PC-3 (cell line): ENCODE results near the gene PAN3. TPM values are rescaled to one million over a fixed set of nuclear protein-coding genes. Genes with fewer than 3 reads are reported as not detected.

ENCODE experiments used
- ATAC-seq: fragments of 200-7000 bp; cut with Tn5 transposase; 2 replicates; pipeline ENCODE4 v1.9.1; 2020; ENCODE audit warnings: mild to moderate bottlenecking, moderate library complexity
- BruUV-seq: library from RNA; stranded (reverse); fragments of 400-500 nt; replicated peaks from 2 replicates; lab custom pipeline; 2021; lab: Mats Ljungman, UMichigan
- CTCF ChIA-PET: fragments of 300-600 bp; sonication (Branson Sonifier 250); formaldehyde crosslinking; loops from one replicate; lab custom pipeline; 2022; ENCODE audit warnings: antibody characterized with exemption; lab: Charles Lee
- POLR2A ChIA-PET: fragments of 300-600 bp; sonication (Branson Sonifier 250); formaldehyde crosslinking; loops from one replicate; lab custom pipeline; 2022; ENCODE audit warnings: antibody characterized with exemption; ENCODE audit not compliant: unreplicated experiment; lab: Charles Lee
- DNase-seq: peaks from one replicate; pipeline ENCODE4 v3.0.0-alpha.2; 2015
- H2AFZ ChIP-seq: fragments of 300-600 bp; sonication (generic); 2 replicates; pipeline ENCODE4 v1.6.0; 2016; ENCODE audit warnings: antibody characterized with exemption, low read length
- H3F3A ChIP-seq: fragments of 300-600 bp; sonication (generic); one replicate; pipeline ENCODE4 v1.6.0; 2017; ENCODE audit warnings: antibody characterized with exemption, low read length, control low read depth, mild to moderate bottlenecking; ENCODE audit not compliant: unreplicated experiment
- H3K27ac ChIP-seq: fragments of 300-600 bp; sonication (generic); 2 replicates; pipeline ENCODE4 v1.5.1; 2016; ENCODE audit warnings: mild to moderate bottlenecking, low read length
- H3K27me3 ChIP-seq: fragments of 300-600 bp; sonication (generic); 2 replicates; pipeline ENCODE4 v1.6.1; 2016; ENCODE audit warnings: low read length, mixed read lengths
- H3K36me3 ChIP-seq: fragments of 300-600 bp; sonication (generic); 2 replicates; pipeline ENCODE4 v1.6.1; 2016; ENCODE audit warnings: low read depth, mixed run types, low read length, mixed read lengths
- H3K4me1 ChIP-seq: fragments of 300-600 bp; sonication (generic); 2 replicates; pipeline ENCODE4 v1.5.1; 2016; ENCODE audit warnings: low read length; ENCODE audit not compliant: insufficient read depth
- H3K4me2 ChIP-seq: fragments of 300-600 bp; sonication (generic); 2 replicates; pipeline ENCODE4 v1.6.0; 2016; ENCODE audit warnings: low read length
- H3K4me3 ChIP-seq: fragments of 300-600 bp; sonication (generic); 2 replicates; pipeline ENCODE4 v1.5.1; 2016; ENCODE audit warnings: mild to moderate bottlenecking, low read length, mixed read lengths
- H3K79me2 ChIP-seq: fragments of 300-600 bp; sonication (generic); 2 replicates; pipeline ENCODE4 v1.6.1; 2017; ENCODE audit warnings: low read length, mixed read lengths
- H3K9ac ChIP-seq: fragments of 300-600 bp; sonication (generic); 2 replicates; pipeline ENCODE4 v1.6.0; 2016; ENCODE audit warnings: mild to moderate bottlenecking, low read length
- H3K9me2 ChIP-seq: fragments of 300-600 bp; sonication (generic); replicated peaks from 2 replicates; pipeline ENCODE4 v1.6.1; 2016; ENCODE audit warnings: mixed run types, low read length, mixed read lengths
- H3K9me3 ChIP-seq: fragments of 300-600 bp; sonication (generic); 2 replicates; pipeline ENCODE4 v1.6.1; 2016; ENCODE audit warnings: low read length, mixed read lengths
- H4K20me1 ChIP-seq: fragments of 300-600 bp; sonication (generic); 2 replicates; pipeline ENCODE4 v1.6.1; 2016; ENCODE audit warnings: low read length, mixed read lengths
- CTCF ChIP-seq: fragments of 300-600 bp; sonication (generic); conservative IDR thresholded peaks from 2 replicates; pipeline ENCODE4 v1.5.1; 2017; ENCODE audit warnings: antibody characterized with exemption, low read depth, mild to moderate bottlenecking, low read length
- EZH2 ChIP-seq: fragments of 300-600 bp; sonication (generic); IDR thresholded peaks from one replicate; pipeline ENCODE4 v1.6.1; 2017; ENCODE audit warnings: antibody characterized with exemption, mild to moderate bottlenecking, low read length; ENCODE audit not compliant: unreplicated experiment
- EZH2phosphoT487 ChIP-seq: fragments of 300-600 bp; sonication (generic); IDR thresholded peaks from 2 replicates; pipeline ENCODE4 v1.6.1; 2018; ENCODE audit warnings: mild to moderate bottlenecking, antibody characterized with exemption, low read length, borderline replicate concordance
- intact Hi-C: fragments of 100-400 bp; cut with micrococcal nuclease; formaldehyde crosslinking; loops from 2 replicates; pipeline ENCODE4 v1.9.0; 2023
- total RNA-seq: library from RNA; depleted of rRNA; stranded (reverse); fragments of >200 nt; gene quantifications from 2 replicates; pipeline ENCODE4 v1.2.3, GENCODE V29; 2014

Gene PAN3
- total RNA-seq, 1 experiment from 2014 or later, result 14.6 TPM

GRCh38 chr13:28340272-28340793 lies 202.0 kb downstream of the PAN3 start:
- H3K9ac ChIP-seq, result no peak overlapping the region; the same call in 1 of the 2 replicates
- ChIA-PET POLR2A (no interaction called here), CTCF (no interaction called here)
- BruUV-seq, result no TSS peak
- DNase-seq (peak; percentile 12), ATAC-seq (no peak)
- H3K9me3 ChIP-seq, result no peaks in the 10 kb centered on the region
- TF ChIP-seq EZH2 (no peak), CTCF (no peak), EZH2phosphoT487 (no peak)
- H3K79me2 ChIP-seq, result no peaks in the 10 kb centered on the region
- intact Hi-C loops, result no loop called here
- H3K27ac ChIP-seq, result no peak overlapping the region
- no peaks in the 10 kb centered on the region for H3K36me3 ChIP-seq
- H3K27me3 ChIP-seq, result peaks cover 3% of the 10 kb centered on the region; the same call in 1 of the 2 replicates
- H3F3A ChIP-seq, result no peaks in the 10 kb centered on the region
- no peaks in the 10 kb centered on the region for H3K9me2 ChIP-seq
- no peak overlapping the region for H2AFZ ChIP-seq
- peaks cover 22% of the 10 kb centered on the region for H3K4me1 ChIP-seq
- H3K4me3 ChIP-seq, result no peak overlapping the region
- H3K4me2 ChIP-seq, result no peak overlapping the region
- no peaks in the 10 kb centered on the region for H4K20me1 ChIP-seq

GRCh38 chr13:28342251-28342650 lies 203.9 kb downstream of the PAN3 start:
- no peak overlapping the region for H2AFZ ChIP-seq
- intact Hi-C loops, result no loop called here
- no peak overlapping the region for H3K4me2 ChIP-seq
- no peaks in the 10 kb centered on the region for H3K9me2 ChIP-seq
- H3K36me3 ChIP-seq, result no peaks in the 10 kb centered on the region
- POLR2A ChIA-PET, result no interaction called here
- ATAC-seq (no peak), DNase-seq (no peak)
- H3K4me3 ChIP-seq, result no peak overlapping the region
- no peaks in the 10 kb centered on the region for H3K9me3 ChIP-seq
- H3K27ac ChIP-seq, result no peak overlapping the region
- peaks cover 22% of the 10 kb centered on the region for H3K4me1 ChIP-seq
- H3F3A ChIP-seq, result no peaks in the 10 kb centered on the region
- no peak overlapping the region for H3K9ac ChIP-seq
- peaks cover 5% of the 10 kb centered on the region; the same call in 1 of the 2 replicates for H3K27me3 ChIP-seq
- CTCF ChIA-PET, result no interaction called here
- H3K79me2 ChIP-seq, result no peaks in the 10 kb centered on the region
- TF ChIP-seq EZH2 (no peak), CTCF (no peak), EZH2phosphoT487 (no peak)
- no peaks in the 10 kb centered on the region for H4K20me1 ChIP-seq
- BruUV-seq, result no TSS peak

GRCh38 chr13:28344163-28344562 lies 205.8 kb downstream of the PAN3 start:
- CTCF ChIA-PET, result no interaction called here

More at GRCh38 chr13:28344163-28344562, 205.8 kb downstream of the PAN3 start:
- Histone ChIP-seq H3K4me1 (peaks cover 11% of the 10 kb centered on the region), H3K4me3 (no peak overlapping the region), H3K36me3 (no peaks in the 10 kb centered on the region), H3K79me2 (no peaks in the 10 kb centered on the region), H3K27me3 (peaks cover 14% of the 10 kb centered on the region; the same call in 1 of the 2 replicates), H4K20me1 (no peaks in the 10 kb centered on the region), H3K9me2 (no peaks in the 10 kb centered on the region), H3K9me3 (no peaks in the 10 kb centered on the region), H3F3A (no peaks in the 10 kb centered on the region), H2AFZ (no peak overlapping the region), H3K27ac (no peak overlapping the region), H3K4me2 (no peak overlapping the region), H3K9ac (no peak overlapping the region)
- no TSS peak for BruUV-seq
- intact Hi-C loops, result no loop called here
- DNase-seq (no peak), ATAC-seq (no peak)
- TF ChIP-seq EZH2phosphoT487, result no peak
- no peak for TF ChIP-seq EZH2
- TF ChIP-seq CTCF, result no peak
- POLR2A ChIA-PET, result no interaction called here
